Activated B cell treated with CpG ODN at 0.5 μM for 24 hours (primary cell): ENCODE data around the gene HDAC4. TPM values are rescaled to one million over a fixed set of nuclear protein-coding genes. Genes with fewer than 3 reads are reported as not detected.

Experiments
- ATAC-seq: fragments of 200-7000 bp; cut with Tn5 transposase; one replicate; pipeline ENCODE4 v1.10.0; 2021; ENCODE audit warnings: low read depth, mild to moderate bottlenecking, moderate library complexity
- CTCF ChIA-PET: fragments of 350-600 bp; sonication (Branson Sonifier 250); formaldehyde crosslinking; loops from one replicate; lab custom pipeline; 2021; ENCODE audit warnings: antibody characterized with exemption; lab: Charles Lee
- POLR2A ChIA-PET: fragments of 350-600 bp; sonication (Branson Sonifier 250); formaldehyde crosslinking; loops from one replicate; lab custom pipeline; 2021; ENCODE audit warnings: antibody characterized with exemption; lab: Charles Lee
- DNase-seq: peaks from one replicate; pipeline ENCODE4 v3.0.0; 2022
- H3K27ac Mint-ChIP-seq: one replicate; pipeline ENCODE4 v1.8.0; 2020; ENCODE audit warnings: mixed read lengths
- H3K27me3 Mint-ChIP-seq: one replicate; pipeline ENCODE4 v1.8.0; 2021; ENCODE audit warnings: mixed read lengths
- H3K36me3 Mint-ChIP-seq: one replicate; pipeline ENCODE4 v1.8.0; 2021; ENCODE audit warnings: low read depth, mixed read lengths
- H3K4me1 Mint-ChIP-seq: one replicate; pipeline ENCODE4 v1.8.0; 2021; ENCODE audit warnings: mixed read lengths
- H3K4me3 Mint-ChIP-seq: one replicate; pipeline ENCODE4 v1.8.0; 2020; ENCODE audit warnings: mild to moderate bottlenecking, mixed read lengths
- H3K9me3 Mint-ChIP-seq: one replicate; pipeline ENCODE4 v1.8.0; 2020; ENCODE audit warnings: mixed read lengths
- CTCF ChIP-seq: fragments of 200-600 bp; IDR thresholded peaks from one replicate; pipeline ENCODE4 v1.8.0; 2022; ENCODE audit warnings: antibody characterized with exemption, mild to moderate bottlenecking
- intact Hi-C: fragments of 100-400 bp; cut with micrococcal nuclease; formaldehyde crosslinking; loops from one replicate; pipeline ENCODE4 v1.15.1; 2024
- total RNA-seq: library from RNA; stranded (reverse); gene quantifications from 2 replicates; pipeline ENCODE4 v1.2.3, GENCODE V29; 2022

HDAC4 gene
- total RNA-seq, 1 donor from 2014 or later: 31.9 TPM

DNA sequence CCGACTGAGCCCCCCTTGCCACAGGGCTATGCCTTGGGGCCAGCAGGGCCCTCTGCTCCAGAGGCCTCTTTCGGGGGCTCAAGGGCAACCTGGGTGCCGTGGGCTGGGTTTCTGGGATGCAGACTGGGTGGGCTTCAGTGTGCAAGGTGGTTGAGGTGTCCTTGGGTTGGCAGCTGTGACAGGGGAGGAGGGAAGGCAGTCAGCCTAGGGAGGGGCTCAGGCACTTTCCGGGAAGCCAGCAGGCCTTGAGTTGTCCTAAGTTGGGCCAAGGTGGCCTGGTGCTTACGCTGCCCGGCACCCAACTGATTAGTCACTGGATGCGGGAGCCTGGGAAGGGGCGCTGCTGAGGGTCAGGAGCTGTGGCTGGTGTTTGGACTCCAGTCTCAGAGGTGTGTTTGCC, 353.4 kb downstream of the HDAC4 start:
- H3K36me3 Mint-ChIP-seq: peaks cover 6% of the 10 kb centered on the region
- POLR2A ChIA-PET: no interaction called here
- no peak for ATAC-seq
- H3K27me3 Mint-ChIP-seq: no peaks in the 10 kb centered on the region
- H3K27ac Mint-ChIP-seq: no peak overlapping the region
- H3K4me3 Mint-ChIP-seq: no peak overlapping the region
- H3K4me1 Mint-ChIP-seq: no peaks in the 10 kb centered on the region
- no peak for TF ChIP-seq CTCF
- intact Hi-C loops: no loop called here
- CTCF ChIA-PET: no interaction called here
- no peaks in the 10 kb centered on the region for H3K9me3 Mint-ChIP-seq
- DNase-seq: no peak

DNA sequence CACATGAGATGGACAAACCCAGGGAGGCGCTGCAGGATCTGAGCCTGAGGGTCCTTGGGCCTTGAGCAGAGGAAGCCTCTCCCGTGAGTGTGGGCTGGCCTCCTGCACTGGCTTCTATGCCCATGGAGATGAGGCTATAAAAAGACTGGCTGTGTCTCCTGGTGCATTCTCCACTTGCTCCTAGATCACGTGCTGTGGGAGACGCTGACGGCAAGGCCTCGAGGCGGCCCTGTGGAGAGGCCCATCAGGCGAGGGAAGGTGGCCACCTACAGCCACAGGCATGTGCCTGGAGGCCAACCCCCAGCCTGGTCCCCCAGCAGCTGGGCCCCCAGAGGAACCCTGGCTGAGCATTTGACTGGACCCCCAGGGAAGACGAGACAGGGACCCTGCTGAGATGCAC, 354.0 kb downstream of the HDAC4 start:
- ChIA-PET CTCF (no interaction called here), POLR2A (no interaction called here)
- no peak for ATAC-seq
- intact Hi-C loops: no loop called here
- Mint-ChIP-seq H3K9me3 (no peaks in the 10 kb centered on the region), H3K27me3 (no peaks in the 10 kb centered on the region), H3K4me3 (no peak overlapping the region), H3K4me1 (no peaks in the 10 kb centered on the region), H3K36me3 (peaks cover 1% of the 10 kb centered on the region), H3K27ac (no peak overlapping the region)
- no peak for TF ChIP-seq CTCF
- no peak for DNase-seq

DNA sequence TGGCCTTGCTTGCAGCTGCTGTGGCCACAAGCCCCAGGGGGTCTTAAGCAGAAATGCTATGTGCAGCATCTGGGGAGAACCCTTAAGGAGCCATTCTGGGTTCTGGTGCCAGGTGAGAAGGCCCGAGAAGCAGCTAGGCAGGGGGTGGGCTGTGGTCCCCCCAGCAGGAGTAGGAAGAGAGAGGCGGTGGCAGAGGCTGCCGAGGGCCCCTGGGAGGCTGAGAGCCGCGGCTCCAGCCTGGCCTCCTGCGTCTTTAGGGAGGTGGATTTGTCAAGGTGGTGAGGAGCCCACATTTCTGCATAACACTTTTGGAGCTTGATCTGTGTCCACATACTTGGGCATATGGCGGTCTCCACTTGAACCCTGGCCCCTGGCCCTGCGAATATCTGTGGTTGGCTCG, 356.5 kb downstream of the HDAC4 start:
- intact Hi-C loops: no loop called here
- Mint-ChIP-seq H3K4me3 (no peak overlapping the region), H3K9me3 (no peaks in the 10 kb centered on the region), H3K4me1 (no peaks in the 10 kb centered on the region), H3K27ac (no peak overlapping the region), H3K27me3 (no peaks in the 10 kb centered on the region), H3K36me3 (no peaks in the 10 kb centered on the region)
- TF ChIP-seq CTCF: no peak
- ATAC-seq (no peak), DNase-seq (no peak)
- ChIA-PET POLR2A (no interaction called here), CTCF (no interaction called here)

DNA sequence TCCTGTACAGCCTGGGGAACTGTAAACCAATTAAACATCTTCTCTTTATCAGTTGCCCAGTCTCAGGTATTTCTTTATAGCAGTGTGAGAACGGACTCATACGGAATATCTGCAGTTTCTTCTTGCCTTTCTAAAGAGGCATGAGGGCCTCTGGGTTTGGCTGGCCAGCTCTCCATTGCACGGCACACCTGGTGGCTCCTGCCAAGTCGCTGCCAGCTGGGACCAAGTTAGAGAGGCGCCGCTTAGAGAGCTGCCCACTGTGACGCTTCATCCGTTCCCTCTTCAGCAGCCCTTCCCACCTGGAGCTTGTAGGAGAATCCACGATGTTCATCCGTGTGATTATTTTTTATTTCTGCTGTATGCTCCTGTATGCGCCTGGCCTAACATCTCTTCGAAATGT, 357.5 kb downstream of the HDAC4 start:
- no peak for TF ChIP-seq CTCF
- ChIA-PET POLR2A (no interaction called here), CTCF (no interaction called here)
- intact Hi-C loops: no loop called here
- Mint-ChIP-seq H3K27me3 (no peaks in the 10 kb centered on the region), H3K9me3 (no peaks in the 10 kb centered on the region), H3K4me3 (no peak overlapping the region), H3K36me3 (no peaks in the 10 kb centered on the region), H3K27ac (no peak overlapping the region), H3K4me1 (no peaks in the 10 kb centered on the region)
- DNase-seq (no peak), ATAC-seq (no peak)

DNA sequence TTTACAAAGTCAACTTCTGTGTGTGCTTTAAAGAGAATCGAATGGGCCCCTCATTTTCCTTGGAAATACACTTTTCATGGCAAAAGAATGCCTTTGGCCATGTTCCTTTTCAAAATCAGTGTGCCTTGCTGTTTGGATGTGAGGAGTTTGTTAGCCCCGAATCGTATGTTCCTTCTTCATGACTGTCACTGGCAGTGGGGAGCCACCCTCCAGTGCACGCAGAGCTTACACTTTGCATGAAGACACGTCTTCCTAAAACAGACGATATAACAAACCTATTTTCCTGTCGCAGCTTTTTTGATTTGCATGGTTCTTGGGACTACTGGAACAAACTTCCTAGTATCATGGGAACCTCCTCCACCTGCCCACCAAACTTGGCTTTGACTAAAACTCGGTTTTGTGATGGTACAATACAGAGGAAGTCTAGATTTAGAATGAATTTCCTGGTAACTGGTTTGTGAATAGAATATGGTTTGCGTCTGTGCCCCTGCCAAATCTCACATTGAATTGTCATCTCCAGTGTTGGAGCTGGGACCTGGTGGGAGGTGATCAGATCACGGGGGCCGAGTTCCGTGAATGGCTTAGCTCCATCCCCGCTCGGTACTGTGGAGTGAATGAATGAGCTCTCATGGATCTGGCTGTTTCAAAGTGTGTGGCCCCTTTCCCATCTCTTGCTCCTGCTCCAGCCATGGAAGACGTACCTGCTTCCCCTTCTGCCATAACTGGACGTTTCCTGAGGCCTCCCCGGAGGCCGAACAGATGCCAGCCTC, 358.1 kb downstream of the HDAC4 start:
- H3K4me1 Mint-ChIP-seq: no peaks in the 10 kb centered on the region
- ChIA-PET CTCF (no interaction called here), POLR2A (no interaction called here)
- no peaks in the 10 kb centered on the region for H3K9me3 Mint-ChIP-seq
- ATAC-seq (no peak), DNase-seq (no peak)
- H3K27ac Mint-ChIP-seq: no peak overlapping the region
- TF ChIP-seq CTCF: no peak
- H3K27me3 Mint-ChIP-seq: no peaks in the 10 kb centered on the region
- no peaks in the 10 kb centered on the region for H3K36me3 Mint-ChIP-seq
- H3K4me3 Mint-ChIP-seq: no peak overlapping the region
- intact Hi-C loops: no loop called here
